HG03558 (cell line): ENCODE measurements around the gene USP47.

Experiments
- ATAC-seq: cut with Tn5 transposase; IDR thresholded peaks from one replicate; pipeline ENCODE4 v1.9.1; 2021; ENCODE audit warnings: moderate number of reproducible peaks; ENCODE audit not compliant: unreplicated experiment; ENCODE audit errors: extremely low read depth

USP47 gene

GRCh38 chr11:11992257-11993212 lies 150.8 kb downstream of the USP47 start:
- ATAC-seq, result no peak

GRCh38 chr11:11993839-11994238 lies 152.1 kb downstream of the USP47 start:
- no peak for ATAC-seq

GRCh38 chr11:11995601-11996000 lies 153.8 kb downstream of the USP47 start:
- no peak for ATAC-seq

- no peak for ATAC-seq
Measured at GRCh38 chr11:11996321-11997048, 154.7 kb downstream of the USP47 start.

GRCh38 chr11:11997049-11997322 lies 155.2 kb downstream of the USP47 start:
- no peak for ATAC-seq

GRCh38 chr11:11998091-11998781 lies 156.5 kb downstream of the USP47 start:
- ATAC-seq, result no peak

- no peak for ATAC-seq
Measured at GRCh38 chr11:12001186-12001585, 159.4 kb downstream of the USP47 start.

GRCh38 chr11:12003336-12003735 lies 161.6 kb downstream of the USP47 start:
- no peak for ATAC-seq

- ATAC-seq, result no peak
Measured at GRCh38 chr11:12003815-12004214, 162.0 kb downstream of the USP47 start.

GRCh38 chr11:12005061-12005460 lies 163.3 kb downstream of the USP47 start:
- ATAC-seq, result no peak

GRCh38 chr11:12005476-12005875 lies 163.7 kb downstream of the USP47 start:
- no peak for ATAC-seq

GRCh38 chr11:12006552-12007229 lies 164.9 kb downstream of the USP47 start:
- ATAC-seq, result no peak

GRCh38 chr11:12007230-12007593 lies 165.4 kb downstream of the USP47 start:
- no peak for ATAC-seq

GRCh38 chr11:12007769-12008737 lies 166.3 kb downstream of the USP47 start, which contains the start of gene DKK3:
Gene DKK3, minus strand, starts transcription at chr11:12008626. Its CDS starts 44 bp downstream, at chr11:12008582.
- no peak for ATAC-seq
